ENCODE results near the gene TMED10. TPM values are rescaled to one million over a fixed set of nuclear protein-coding genes. Genes with fewer than 3 reads are reported as not detected.

Gene TMED10
- total and polyA plus RNA-seq, 2 donors (not counting 1 experiment from before 2014, with no cell fraction given) = 223 to 333 TPM

DNA sequence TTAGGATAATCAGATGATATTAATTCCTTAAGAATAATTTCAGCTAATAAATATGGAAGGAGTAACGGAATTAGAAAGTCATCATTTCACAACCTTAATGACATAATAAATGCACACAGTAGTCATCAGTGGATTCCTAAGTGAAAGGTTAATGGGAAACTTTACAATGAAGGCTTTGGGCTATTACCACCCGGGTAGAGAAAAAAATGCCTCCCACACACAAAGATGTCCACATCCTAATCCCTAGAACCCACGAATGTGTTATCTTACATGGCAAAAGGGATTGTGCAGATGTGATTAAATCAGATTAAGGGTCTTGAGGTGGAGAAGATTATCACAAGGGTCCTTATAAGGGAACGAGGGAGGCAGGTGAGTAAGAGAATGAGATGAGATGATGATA lies 5.6 kb downstream of the TMED10 start:
- Histone ChIP-seq H3K36me3 (ENCODE audit: control insufficient read depth, insufficient read depth, low read length) (no peaks in the 10 kb centered on the region), H3K9ac (ENCODE audit: insufficient read depth, low read length) (no peak overlapping the region), H3K9me3 (ENCODE audit: control insufficient read depth, insufficient read depth, low read depth, low read length) (no peaks in the 10 kb centered on the region), H3K4me2 (ENCODE audit: extremely low read depth, insufficient read depth, low read length) (no peak overlapping the region), H3K27me3 (ENCODE audit: control insufficient read depth, insufficient read depth, low read length) (no peaks in the 10 kb centered on the region), H2AFZ (ENCODE audit: low read length) (no peak overlapping the region), H3K27ac (ENCODE audit: insufficient read depth, low read length) (no peak overlapping the region), H3K4me1 (ENCODE audit: control insufficient read depth, extremely low read depth, insufficient read depth, low read length) (no peaks in the 10 kb centered on the region), H3K79me2 (ENCODE audit: control insufficient read depth, insufficient read depth, low read length) (peaks cover 87% of the 10 kb centered on the region), H4K20me1 (ENCODE audit: control insufficient read depth, extremely low read depth, insufficient read depth, low read length) (no peaks in the 10 kb centered on the region), H3K4me3 (replicated peaks in 1 of 4; ENCODE audit: control extremely low read depth in 1 of 4, insufficient read depth in 1 of 4, low read depth in 3 of 4, low read length in 4 of 4) (no peak overlapping the region)
- no peak for DNase-seq (ENCODE audit: low read depth in 2 of 2)
- TF ChIP-seq, protein P1, sequence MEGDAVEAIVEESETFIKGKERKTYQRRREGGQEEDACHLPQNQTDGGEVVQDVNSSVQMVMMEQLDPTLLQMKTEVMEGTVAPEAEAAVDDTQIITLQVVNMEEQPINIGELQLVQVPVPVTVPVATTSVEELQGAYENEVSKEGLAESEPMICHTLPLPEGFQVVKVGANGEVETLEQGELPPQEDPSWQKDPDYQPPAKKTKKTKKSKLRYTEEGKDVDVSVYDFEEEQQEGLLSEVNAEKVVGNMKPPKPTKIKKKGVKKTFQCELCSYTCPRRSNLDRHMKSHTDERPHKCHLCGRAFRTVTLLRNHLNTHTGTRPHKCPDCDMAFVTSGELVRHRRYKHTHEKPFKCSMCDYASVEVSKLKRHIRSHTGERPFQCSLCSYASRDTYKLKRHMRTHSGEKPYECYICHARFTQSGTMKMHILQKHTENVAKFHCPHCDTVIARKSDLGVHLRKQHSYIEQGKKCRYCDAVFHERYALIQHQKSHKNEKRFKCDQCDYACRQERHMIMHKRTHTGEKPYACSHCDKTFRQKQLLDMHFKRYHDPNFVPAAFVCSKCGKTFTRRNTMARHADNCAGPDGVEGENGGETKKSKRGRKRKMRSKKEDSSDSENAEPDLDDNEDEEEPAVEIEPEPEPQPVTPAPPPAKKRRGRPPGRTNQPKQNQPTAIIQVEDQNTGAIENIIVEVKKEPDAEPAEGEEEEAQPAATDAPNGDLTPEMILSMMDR (conservative IDR thresholded peaks at IDR 0.05 in 1 of 2, IDR thresholded peaks at IDR 0.05 in 1 of 2; ENCODE audit: low read depth in 1 of 2, low read length in 2 of 2) = no peak
- no peak for TF ChIP-seq EZH2 (IDR thresholded peaks at IDR 0.05; ENCODE audit: low read length, missing control alignments)

GRCh38 chr14:75168586-75169335 lies 7.7 kb downstream of the TMED10 start:
- no peak overlapping the region for H3K27ac ChIP-seq (ENCODE audit: insufficient read depth, low read length)
- peaks cover 77% of the 10 kb centered on the region for H3K79me2 ChIP-seq (ENCODE audit: control insufficient read depth, insufficient read depth, low read length)
- H2AFZ ChIP-seq (ENCODE audit: low read length) = no peak overlapping the region
- H3K27me3 ChIP-seq (ENCODE audit: control insufficient read depth, insufficient read depth, low read length) = no peaks in the 10 kb centered on the region
- no peak overlapping the region for H3K4me3 ChIP-seq (replicated peaks in 1 of 4; ENCODE audit: control extremely low read depth in 1 of 4, insufficient read depth in 1 of 4, low read depth in 3 of 4, low read length in 4 of 4)
- H3K36me3 ChIP-seq (ENCODE audit: control insufficient read depth, insufficient read depth, low read length) = no peaks in the 10 kb centered on the region
- no peak overlapping the region for H3K4me2 ChIP-seq (ENCODE audit: extremely low read depth, insufficient read depth, low read length)
- no peaks in the 10 kb centered on the region for H3K4me1 ChIP-seq (ENCODE audit: control insufficient read depth, extremely low read depth, insufficient read depth, low read length)
- TF ChIP-seq EZH2 (IDR thresholded peaks at IDR 0.05; ENCODE audit: low read length, missing control alignments) = no peak
- TF ChIP-seq, protein P1 (conservative IDR thresholded peaks at IDR 0.05 in 1 of 2, IDR thresholded peaks at IDR 0.05 in 1 of 2; ENCODE audit: low read depth in 1 of 2, low read length in 2 of 2) = no peak
- no peak for DNase-seq (ENCODE audit: low read depth in 2 of 2)
- no peaks in the 10 kb centered on the region for H4K20me1 ChIP-seq (ENCODE audit: control insufficient read depth, extremely low read depth, insufficient read depth, low read length)
- H3K9me3 ChIP-seq (ENCODE audit: control insufficient read depth, insufficient read depth, low read depth, low read length) = no peaks in the 10 kb centered on the region
- no peak overlapping the region for H3K9ac ChIP-seq (ENCODE audit: insufficient read depth, low read length)

GRCh38 chr14:75167325-75167724 lies 9.1 kb downstream of the TMED10 start:
- DNase-seq (ENCODE audit: low read depth in 2 of 2) = no peak
- no peak overlapping the region for H3K4me2 ChIP-seq (ENCODE audit: extremely low read depth, insufficient read depth, low read length)
- no peak overlapping the region for H3K4me3 ChIP-seq (replicated peaks in 1 of 4; ENCODE audit: control extremely low read depth in 1 of 4, insufficient read depth in 1 of 4, low read depth in 3 of 4, low read length in 4 of 4)
- peaks cover 72% of the 10 kb centered on the region for H3K79me2 ChIP-seq (ENCODE audit: control insufficient read depth, insufficient read depth, low read length)
- no peak overlapping the region for H3K27ac ChIP-seq (ENCODE audit: insufficient read depth, low read length)
- H3K27me3 ChIP-seq (ENCODE audit: control insufficient read depth, insufficient read depth, low read length) = no peaks in the 10 kb centered on the region
- TF ChIP-seq EZH2 (IDR thresholded peaks at IDR 0.05; ENCODE audit: low read length, missing control alignments) = no peak
- TF ChIP-seq, protein P1 (conservative IDR thresholded peaks at IDR 0.05 in 1 of 2, IDR thresholded peaks at IDR 0.05 in 1 of 2; ENCODE audit: low read depth in 1 of 2, low read length in 2 of 2) = no peak
- no peak overlapping the region for H3K9ac ChIP-seq (ENCODE audit: insufficient read depth, low read length)
- H3K36me3 ChIP-seq (ENCODE audit: control insufficient read depth, insufficient read depth, low read length) = no peaks in the 10 kb centered on the region
- H3K9me3 ChIP-seq (ENCODE audit: control insufficient read depth, insufficient read depth, low read depth, low read length) = no peaks in the 10 kb centered on the region
- H4K20me1 ChIP-seq (ENCODE audit: control insufficient read depth, extremely low read depth, insufficient read depth, low read length) = no peaks in the 10 kb centered on the region
- H3K4me1 ChIP-seq (ENCODE audit: control insufficient read depth, extremely low read depth, insufficient read depth, low read length) = no peaks in the 10 kb centered on the region
- no peak overlapping the region for H2AFZ ChIP-seq (ENCODE audit: low read length)
